Tongue (tissue), 2 donors: Measurements from ENCODE around the gene CAT. TPM values are rescaled to one million over a fixed set of nuclear protein-coding genes. Genes with fewer than 3 reads are reported as not detected.
"Not testable (repeated sequence)": the region's sequence is repeated elsewhere in the genome, so short reads cannot be mapped to it uniquely, and the experiment has no call there.

Source experiments
- DNase-seq: peaks from one replicate; pipeline ENCODE4 v3.0.0-alpha.2; 2015
- total RNA-seq: library from RNA; depleted of rRNA; stranded (reverse); fragments of >200 nt; gene quantifications from one replicate; pipeline ENCODE4 v1.2.3, GENCODE V29; 2014

Gene CAT
- total RNA-seq, result 118 TPM

DNA sequence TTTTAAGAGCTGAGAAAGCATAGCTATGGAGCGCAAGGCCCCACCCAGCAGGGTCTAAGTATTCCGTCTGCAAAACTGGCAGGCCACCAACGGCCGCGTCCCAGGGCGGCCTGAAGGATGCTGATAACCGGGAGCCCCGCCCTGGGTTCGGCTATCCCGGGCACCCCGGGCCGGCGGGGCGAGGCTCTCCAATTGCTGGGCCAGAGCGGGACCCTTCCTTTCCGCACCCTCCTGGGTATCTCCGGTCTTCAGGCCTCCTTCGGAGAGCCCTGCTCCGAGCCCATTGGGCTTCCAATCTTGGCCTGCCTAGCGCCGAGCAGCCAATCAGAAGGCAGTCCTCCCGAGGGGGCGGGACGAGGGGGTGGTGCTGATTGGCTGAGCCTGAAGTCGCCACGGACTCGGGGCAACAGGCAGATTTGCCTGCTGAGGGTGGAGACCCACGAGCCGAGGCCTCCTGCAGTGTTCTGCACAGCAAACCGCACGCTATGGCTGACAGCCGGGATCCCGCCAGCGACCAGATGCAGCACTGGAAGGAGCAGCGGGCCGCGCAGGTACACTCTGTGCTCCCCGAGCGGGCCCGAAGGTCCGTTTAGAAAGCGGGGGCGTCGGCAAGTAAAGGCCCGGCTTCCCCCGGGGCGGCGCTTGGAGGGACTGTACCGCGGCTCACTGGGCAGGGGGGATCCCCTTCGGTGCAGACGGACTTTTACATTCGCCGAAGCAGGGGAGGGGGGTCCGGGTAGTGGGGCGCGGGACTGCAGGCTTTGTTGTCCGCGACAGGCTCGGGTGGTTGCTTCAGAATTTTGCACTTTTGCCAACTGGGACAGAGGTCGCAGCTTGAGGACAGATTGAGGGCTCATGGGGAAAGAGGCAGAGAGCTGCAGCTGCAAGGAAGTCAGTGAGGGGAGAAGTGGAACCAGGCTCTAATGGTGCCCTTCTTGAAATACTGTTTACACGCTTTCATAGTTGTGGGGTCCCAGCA lies at the start of gene CAT:
Gene CAT, plus strand, starts transcription at position 406 of the 979 bp plus-strand sequence. Its CDS starts 80 bp downstream, at position 486.
- peak; percentile 99 for DNase-seq

DNA sequence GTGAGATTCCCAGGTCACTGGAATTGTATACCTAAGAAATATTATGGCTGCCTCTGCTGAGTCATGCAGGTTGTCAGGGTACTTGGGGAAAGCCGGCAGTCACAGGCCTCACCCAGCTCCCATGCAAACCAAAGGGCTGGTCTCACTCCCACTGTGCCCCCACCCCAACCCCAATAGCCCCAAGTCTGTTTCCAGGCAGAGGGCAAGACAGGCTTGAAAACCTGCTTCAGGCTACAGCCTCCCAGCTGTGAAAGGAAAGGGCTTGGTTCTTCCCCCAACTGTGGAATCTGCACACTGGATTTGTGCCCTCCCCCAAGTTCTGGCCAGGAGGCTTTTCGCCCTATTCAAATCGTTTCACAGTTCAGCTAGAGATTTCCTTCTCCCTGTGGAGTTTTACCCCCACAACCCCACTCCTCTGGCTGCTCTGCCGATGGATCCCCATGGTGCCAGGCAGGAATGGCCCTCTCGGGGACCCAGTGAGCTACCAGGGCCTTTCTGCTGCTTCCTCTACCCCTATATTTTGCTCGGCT lies 43.9 kb upstream of the CAT start:
- no peak for DNase-seq

DNA sequence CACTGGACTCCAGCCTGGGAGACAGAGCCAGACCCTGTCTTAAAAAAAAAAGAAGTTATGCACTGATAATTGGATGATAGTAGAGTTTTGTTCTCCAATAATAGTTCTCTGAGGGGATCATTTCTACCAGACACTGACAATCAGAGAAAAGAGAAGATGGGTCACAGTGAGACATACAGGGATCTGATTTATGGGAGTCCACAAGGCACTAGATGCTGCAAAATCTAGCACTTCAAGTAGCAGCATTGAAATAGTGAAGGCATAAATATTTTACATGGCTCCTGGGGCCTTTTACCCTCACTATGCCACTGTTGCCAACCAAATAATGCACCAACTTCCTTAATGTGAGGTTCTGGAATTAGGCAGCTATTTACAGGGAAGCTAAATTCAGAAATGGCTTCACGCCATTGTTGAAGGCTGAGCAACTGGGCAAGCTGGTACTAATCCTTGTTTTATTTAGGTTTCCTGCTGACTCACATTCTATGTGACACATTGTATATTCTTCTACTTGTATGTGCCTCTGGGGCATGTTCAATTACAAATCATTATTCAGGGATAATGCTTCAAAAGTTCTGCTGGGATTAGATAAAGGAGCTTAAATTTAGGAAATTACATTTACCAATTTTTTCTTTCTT lies 42.7 kb upstream of the CAT start:
- DNase-seq, result peak; percentile 52

GRCh38 chr11:34397120-34397519 lies 41.6 kb upstream of the CAT start:
- peak; percentile 1 for DNase-seq

- DNase-seq, result no peak
Measured at GRCh38 chr11:34397811-34398210, 40.9 kb upstream of the CAT start.

GRCh38 chr11:34403431-34403830 lies 35.3 kb upstream of the CAT start:
- no peak for DNase-seq

- DNase-seq, result no peak
Measured at GRCh38 chr11:34404280-34404679, 34.5 kb upstream of the CAT start.

GRCh38 chr11:34405079-34405858 lies 33.5 kb upstream of the CAT start:
- DNase-seq, result no peak

GRCh38 chr11:34406413-34406812 lies 32.3 kb upstream of the CAT start:
- no peak for DNase-seq

- DNase-seq, result no peak
Measured at GRCh38 chr11:34407121-34407813, 31.5 kb upstream of the CAT start.

GRCh38 chr11:34408580-34409172 lies 30.1 kb upstream of the CAT start:
- DNase-seq, result no peak

- no peak for DNase-seq
Measured at GRCh38 chr11:34411111-34411510, 27.6 kb upstream of the CAT start.

DNA sequence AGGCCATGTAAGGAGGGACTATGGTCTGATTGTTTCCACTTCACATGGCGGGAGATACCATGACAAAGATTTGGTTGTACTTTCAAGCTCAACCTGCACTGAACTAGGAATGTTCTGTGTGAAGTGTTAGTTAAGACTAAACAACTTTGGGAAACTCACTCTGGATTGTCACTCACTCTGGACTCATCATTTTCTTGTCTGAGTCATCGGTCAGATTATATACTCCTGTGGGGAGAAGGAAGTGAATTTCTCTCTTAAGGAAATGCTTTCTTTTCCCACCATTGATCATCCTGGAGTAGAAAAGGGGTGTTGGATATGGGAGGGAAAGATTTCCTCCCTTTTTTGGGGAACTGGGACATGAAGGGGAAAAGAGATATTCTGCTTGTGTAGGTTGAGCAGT lies 26.9 kb upstream of the CAT start:
- DNase-seq, result no peak

DNA sequence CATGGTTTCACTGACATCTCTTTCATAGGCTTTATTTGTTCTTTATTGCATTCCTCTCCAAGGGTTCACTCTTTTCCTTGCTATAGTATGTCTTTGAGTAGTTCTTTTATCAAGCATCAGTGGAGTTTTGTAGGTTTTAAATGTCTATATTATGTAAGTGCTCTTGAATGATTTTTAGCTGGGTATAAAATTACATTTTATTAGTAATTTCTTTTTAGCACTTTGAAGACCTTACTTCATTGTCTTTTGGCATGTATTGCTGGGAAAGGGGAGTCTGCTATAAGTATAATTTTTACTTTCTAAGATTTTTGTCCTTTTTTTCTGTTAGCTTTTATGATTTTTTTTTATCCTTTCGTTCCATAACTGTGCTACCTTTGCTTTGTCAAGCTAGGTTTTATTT lies 25.5 kb upstream of the CAT start:
- no peak for DNase-seq

DNA sequence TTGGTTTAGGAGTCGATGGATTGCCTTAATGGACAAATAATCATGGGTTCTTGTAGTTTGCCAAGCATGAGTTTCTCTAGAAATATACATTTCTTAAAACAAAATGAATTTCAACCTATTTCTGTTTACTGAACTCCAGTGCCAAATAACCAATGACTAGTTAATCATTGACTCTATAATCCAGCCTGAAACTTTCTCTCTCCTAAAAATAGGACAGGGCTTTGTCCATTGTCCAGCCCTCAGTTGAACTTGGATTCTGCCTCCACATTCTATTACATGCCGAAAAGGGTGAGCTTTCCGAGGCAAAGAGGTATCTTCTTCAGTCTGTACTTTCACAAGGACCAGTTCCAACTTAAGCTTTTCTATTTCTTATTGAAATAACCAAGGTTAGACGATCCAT lies 23.2 kb upstream of the CAT start:
- no peak for DNase-seq

DNA sequence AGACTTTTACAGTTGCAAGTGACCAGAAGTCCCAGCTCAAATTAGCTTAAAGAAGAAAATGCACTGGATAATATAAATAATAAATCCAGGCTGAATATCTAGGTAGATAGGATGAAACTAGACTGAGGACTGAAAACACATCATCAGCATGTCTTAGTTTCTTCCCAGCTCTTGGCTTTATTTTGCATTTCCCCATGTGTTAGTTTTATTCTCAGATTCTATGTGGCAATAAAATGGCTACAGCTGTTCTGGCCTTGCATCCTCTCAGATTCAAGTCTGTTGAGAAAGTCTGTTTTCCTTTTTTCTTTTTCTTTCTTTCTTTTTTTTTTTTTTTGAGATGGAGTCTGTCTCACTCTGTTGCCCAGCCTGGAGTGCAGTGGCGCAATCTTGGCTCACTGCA lies 22.6 kb upstream of the CAT start:
- DNase-seq, result no peak

DNA sequence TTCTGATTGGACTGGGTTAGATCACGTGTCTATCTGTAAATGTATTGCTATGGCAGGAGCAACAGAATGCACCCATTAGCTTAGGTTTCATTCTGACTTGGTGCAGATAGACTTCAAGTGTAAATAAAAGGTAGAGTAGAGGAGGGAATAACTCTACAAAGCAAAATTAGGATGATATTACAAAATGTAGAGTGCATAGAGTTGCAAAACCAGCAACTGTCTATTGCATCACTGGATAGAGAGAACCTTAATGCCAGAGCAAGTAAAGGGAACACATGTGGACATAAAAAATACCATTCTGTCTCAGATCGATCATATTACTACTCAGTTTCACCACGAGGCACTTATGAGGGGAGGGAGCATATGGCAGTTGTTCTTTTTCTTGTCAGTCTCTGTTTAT lies 22.0 kb upstream of the CAT start:
- DNase-seq, result no peak

GRCh38 chr11:34417202-34417601 lies 21.5 kb upstream of the CAT start:
- DNase-seq, result no peak

GRCh38 chr11:34419158-34419557 lies 19.6 kb upstream of the CAT start:
- DNase-seq, result no peak

GRCh38 chr11:34423300-34423699 lies 15.4 kb upstream of the CAT start:
- no peak for DNase-seq

GRCh38 chr11:34424826-34425225 lies 13.9 kb upstream of the CAT start:
- DNase-seq, result not testable (repeated sequence)

DNA sequence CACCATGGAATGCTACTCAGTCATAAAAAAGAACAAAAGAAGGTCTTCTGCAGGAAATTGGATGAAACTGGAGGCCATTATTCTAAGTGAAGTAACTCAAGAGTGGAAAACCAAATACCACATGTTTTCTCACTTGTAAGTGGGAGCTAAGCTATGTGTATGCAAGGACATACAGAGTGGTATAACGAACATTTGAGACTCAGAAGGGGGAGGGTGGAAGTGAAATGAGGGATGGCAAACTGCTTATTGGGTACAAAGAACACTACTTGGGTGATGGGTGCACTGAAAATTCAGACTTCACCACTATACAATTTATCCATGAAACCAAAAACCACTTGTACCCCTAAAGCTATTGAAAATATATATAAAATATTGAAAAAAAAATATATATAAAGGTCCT lies 13.4 kb upstream of the CAT start:
- no peak for DNase-seq
